ENCODE measurements around the gene ZNF407.

DNA sequence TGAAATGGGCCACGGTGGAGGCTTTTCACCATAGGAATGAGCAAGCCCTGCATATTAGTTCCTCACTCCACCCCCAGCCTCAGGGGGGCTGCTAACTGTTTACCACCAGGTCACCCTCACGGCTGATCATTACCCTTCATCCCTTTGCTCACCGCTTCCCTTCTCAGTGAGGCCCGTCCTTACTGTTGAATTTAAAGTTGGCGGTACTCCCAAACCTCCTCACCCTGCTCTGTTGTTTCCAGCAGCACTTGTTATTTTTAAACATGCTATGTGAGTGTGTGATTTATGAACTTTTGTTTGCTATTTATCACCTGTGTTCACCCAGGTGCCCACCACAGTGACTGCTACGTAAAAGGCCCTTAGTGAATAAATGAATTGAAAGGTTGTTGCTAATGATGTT, 243.6 kb downstream of the ZNF407 start:
- TF ChIP-seq TAF1 (IDR thresholded peaks at IDR 0.05; ENCODE audit: low read depth) (no peak), NFIC (IDR thresholded peaks at IDR 0.05) (no peak), RAD21 (IDR thresholded peaks at IDR 0.05; ENCODE audit: low read depth) (no peak), TEAD4 (IDR thresholded peaks at IDR 0.05) (no peak), EP300 (IDR thresholded peaks at IDR 0.05; ENCODE audit: borderline replicate concordance) (no peak), TCF12 (IDR thresholded peaks at IDR 0.05; ENCODE audit: low read depth) (no peak), YY1 (IDR thresholded peaks at IDR 0.05; ENCODE audit: low read depth) (no peak), ZBTB7A (IDR thresholded peaks at IDR 0.05; ENCODE audit: low read depth) (no peak), EGR1 (IDR thresholded peaks at IDR 0.05) (no peak), CEBPB (IDR thresholded peaks at IDR 0.05) (no peak), FOXM1 (IDR thresholded peaks at IDR 0.05; ENCODE audit: borderline replicate concordance, low read depth) (no peak)
- TF ChIP-seq, protein P1, sequence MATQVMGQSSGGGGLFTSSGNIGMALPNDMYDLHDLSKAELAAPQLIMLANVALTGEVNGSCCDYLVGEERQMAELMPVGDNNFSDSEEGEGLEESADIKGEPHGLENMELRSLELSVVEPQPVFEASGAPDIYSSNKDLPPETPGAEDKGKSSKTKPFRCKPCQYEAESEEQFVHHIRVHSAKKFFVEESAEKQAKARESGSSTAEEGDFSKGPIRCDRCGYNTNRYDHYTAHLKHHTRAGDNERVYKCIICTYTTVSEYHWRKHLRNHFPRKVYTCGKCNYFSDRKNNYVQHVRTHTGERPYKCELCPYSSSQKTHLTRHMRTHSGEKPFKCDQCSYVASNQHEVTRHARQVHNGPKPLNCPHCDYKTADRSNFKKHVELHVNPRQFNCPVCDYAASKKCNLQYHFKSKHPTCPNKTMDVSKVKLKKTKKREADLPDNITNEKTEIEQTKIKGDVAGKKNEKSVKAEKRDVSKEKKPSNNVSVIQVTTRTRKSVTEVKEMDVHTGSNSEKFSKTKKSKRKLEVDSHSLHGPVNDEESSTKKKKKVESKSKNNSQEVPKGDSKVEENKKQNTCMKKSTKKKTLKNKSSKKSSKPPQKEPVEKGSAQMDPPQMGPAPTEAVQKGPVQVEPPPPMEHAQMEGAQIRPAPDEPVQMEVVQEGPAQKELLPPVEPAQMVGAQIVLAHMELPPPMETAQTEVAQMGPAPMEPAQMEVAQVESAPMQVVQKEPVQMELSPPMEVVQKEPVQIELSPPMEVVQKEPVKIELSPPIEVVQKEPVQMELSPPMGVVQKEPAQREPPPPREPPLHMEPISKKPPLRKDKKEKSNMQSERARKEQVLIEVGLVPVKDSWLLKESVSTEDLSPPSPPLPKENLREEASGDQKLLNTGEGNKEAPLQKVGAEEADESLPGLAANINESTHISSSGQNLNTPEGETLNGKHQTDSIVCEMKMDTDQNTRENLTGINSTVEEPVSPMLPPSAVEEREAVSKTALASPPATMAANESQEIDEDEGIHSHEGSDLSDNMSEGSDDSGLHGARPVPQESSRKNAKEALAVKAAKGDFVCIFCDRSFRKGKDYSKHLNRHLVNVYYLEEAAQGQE (IDR thresholded peaks at IDR 0.05; ENCODE audit: low read depth): no peak
- TF ChIP-seq, protein P2, sequence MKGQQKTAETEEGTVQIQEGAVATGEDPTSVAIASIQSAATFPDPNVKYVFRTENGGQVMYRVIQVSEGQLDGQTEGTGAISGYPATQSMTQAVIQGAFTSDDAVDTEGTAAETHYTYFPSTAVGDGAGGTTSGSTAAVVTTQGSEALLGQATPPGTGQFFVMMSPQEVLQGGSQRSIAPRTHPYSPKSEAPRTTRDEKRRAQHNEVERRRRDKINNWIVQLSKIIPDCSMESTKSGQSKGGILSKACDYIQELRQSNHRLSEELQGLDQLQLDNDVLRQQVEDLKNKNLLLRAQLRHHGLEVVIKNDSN (IDR thresholded peaks at IDR 0.05): no peak
- TF ChIP-seq, protein P3, sequence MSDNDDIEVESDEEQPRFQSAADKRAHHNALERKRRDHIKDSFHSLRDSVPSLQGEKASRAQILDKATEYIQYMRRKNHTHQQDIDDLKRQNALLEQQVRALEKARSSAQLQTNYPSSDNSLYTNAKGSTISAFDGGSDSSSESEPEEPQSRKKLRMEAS (IDR thresholded peaks at IDR 0.05): no peak

Data from Ishikawa (cell line).